ENCODE data around the gene LRRC8B.
A peak's percentile ranks its signal among the peaks of the same experiment; 100 is the strongest.

LRRC8B gene

DNA sequence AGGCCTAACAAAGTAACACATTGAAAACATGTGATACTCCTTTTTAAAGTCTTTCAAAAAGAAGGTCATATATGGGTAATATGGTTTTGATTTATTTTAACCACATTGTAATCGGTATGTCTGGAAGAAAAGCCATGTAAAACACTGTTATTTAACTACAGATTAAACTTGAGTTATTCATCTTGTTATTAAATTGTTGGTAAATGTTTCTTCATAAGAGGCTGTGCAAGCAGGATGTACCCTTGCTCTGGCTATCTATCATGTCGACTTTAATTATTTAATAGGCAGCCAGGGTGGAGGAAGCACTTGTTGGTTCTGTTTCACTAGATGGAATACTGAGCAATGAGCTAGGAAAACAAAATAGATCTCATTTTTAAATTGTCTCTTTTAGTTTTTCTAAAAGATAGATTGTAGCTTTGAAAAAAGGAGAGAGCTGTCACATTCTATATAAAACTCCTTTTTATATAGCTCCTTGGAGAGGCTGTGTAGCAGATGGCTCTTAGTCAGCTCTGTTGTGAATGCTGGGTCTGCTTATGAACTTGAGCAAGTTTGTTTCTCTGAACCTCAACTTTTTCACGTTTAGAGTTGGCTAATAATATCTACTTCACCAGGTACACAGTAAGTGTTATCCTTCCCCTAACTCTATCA, 39.5 kb downstream of the LRRC8B start:
- TF ChIP-seq, protein P1, sequence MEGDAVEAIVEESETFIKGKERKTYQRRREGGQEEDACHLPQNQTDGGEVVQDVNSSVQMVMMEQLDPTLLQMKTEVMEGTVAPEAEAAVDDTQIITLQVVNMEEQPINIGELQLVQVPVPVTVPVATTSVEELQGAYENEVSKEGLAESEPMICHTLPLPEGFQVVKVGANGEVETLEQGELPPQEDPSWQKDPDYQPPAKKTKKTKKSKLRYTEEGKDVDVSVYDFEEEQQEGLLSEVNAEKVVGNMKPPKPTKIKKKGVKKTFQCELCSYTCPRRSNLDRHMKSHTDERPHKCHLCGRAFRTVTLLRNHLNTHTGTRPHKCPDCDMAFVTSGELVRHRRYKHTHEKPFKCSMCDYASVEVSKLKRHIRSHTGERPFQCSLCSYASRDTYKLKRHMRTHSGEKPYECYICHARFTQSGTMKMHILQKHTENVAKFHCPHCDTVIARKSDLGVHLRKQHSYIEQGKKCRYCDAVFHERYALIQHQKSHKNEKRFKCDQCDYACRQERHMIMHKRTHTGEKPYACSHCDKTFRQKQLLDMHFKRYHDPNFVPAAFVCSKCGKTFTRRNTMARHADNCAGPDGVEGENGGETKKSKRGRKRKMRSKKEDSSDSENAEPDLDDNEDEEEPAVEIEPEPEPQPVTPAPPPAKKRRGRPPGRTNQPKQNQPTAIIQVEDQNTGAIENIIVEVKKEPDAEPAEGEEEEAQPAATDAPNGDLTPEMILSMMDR (conservative IDR thresholded peaks at IDR 0.05; ENCODE audit: low read length), result no peak

DNA sequence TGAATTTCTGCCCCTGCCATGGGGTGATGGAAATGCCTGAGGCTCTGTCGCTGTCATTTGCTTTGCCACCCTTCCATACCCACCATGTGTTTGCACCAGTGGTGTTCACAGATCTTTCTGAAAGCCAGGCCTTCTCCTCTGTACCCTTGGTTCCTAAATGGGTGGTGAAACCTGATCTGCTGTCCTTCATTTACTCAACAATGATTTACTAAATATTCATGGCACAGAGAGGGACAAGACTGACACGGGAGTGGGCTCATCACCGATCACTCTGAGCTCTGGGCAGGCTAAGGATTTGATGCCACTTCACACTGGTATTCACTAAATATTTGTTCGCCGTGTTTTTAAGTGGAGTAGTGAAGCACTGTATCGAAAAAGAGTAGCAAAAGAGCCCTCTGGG, 40.9 kb downstream of the LRRC8B start:
- TF ChIP-seq, protein P1 (conservative IDR thresholded peaks at IDR 0.05; ENCODE audit: low read length), result no peak
- no peak for DNase-seq (ENCODE audit: low read depth)
- H3K4me3 ChIP-seq (ENCODE audit: low read length), result no peak overlapping the region

More for the DNA sequence above, 39.5 kb downstream of the LRRC8B start:
- no peak overlapping the region for H3K4me3 ChIP-seq (ENCODE audit: low read length)
- peak; percentile 57 for DNase-seq (ENCODE audit: low read depth)

DNA sequence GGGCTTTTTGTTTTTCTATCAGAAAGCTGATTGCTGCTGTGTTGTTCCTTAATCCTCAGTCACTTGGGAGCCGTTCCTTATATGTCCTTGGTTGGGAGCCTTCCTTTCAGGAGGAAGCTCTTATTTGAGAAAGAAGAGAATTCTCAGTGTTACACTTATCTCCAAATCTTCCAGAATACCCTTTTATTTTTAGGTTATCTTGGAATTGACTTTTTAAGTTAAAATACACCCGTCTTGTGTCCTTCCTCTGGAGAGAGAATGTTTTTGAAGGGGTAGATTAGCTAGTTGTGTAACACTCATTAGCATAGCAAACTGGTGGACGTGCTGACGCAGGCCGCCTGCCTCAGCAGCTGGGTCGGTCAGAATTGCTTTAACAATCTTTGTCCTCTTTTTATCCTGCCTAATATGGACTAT, 42.1 kb downstream of the LRRC8B start:
- TF ChIP-seq, protein P1 (conservative IDR thresholded peaks at IDR 0.05; ENCODE audit: low read length), result no peak
- DNase-seq (ENCODE audit: low read depth), result no peak
- H3K4me3 ChIP-seq (ENCODE audit: low read length), result no peak overlapping the region

DNA sequence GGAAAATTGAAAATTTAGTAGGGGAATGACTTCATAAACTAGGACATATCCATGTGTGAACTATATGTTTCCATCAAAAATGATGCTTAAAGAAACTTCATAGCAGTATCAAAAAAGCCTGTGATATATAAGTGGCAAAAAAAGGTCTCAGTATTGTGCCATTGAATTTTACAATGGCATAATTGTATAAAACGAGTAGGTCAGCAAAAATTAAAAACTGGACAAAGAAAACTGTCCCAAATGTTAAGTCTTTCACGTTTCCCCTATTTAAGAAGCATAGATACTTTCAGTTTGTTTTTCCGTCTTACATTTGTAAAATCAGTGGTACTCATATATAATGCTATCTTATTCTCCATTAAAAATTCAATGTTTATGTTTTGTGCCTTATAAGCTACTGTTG, 43.2 kb downstream of the LRRC8B start:
- H3K4me3 ChIP-seq (ENCODE audit: low read length), result no peak overlapping the region
- TF ChIP-seq, protein P1 (conservative IDR thresholded peaks at IDR 0.05; ENCODE audit: low read length), result no peak
- no peak for DNase-seq (ENCODE audit: low read depth)

DNA sequence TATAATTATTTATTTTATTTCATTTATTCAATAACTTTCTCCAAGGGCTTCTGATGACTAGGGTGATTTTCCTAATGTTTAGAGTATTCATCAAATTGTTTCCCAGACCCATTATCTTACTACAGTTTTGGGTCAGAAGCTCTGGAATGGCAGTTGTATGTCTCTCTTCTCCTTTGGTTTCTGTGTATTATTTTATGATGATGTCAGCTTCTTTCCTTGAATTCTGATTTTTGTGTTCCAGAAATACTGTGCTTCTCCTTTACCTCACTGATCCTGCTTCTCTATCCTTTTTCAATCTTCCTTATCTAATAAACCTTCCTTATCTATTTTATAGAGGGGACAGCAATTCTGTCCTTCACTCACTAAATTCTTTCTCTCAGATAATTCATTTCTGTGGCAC, 48.8 kb downstream of the LRRC8B start:
- no peak overlapping the region for H3K4me3 ChIP-seq (ENCODE audit: low read length)
- TF ChIP-seq, protein P1 (conservative IDR thresholded peaks at IDR 0.05; ENCODE audit: low read length), result no peak
- no peak for DNase-seq (ENCODE audit: low read depth)

DNA sequence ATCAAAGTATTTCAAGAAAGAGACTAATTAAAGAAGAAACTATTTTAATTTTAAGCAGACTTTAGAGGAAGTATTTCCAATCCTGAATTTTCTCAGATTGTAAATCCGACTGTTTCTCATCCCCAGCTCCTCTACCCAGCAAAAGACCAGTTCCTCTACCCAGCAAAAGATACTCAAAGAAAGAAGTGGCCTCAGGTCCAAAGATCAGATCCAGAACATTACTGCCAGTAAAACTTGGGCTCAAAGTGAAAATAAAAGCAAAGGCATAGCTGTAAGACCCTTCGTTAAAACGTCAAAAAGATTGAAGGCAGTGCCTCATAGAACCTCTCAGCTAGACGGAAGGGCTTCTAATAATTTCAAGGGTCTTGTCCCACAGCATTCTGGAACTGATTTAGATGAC, 50.0 kb downstream of the LRRC8B start:
- no peak for DNase-seq (ENCODE audit: low read depth)
- TF ChIP-seq, protein P1 (conservative IDR thresholded peaks at IDR 0.05; ENCODE audit: low read length), result no peak

DNA sequence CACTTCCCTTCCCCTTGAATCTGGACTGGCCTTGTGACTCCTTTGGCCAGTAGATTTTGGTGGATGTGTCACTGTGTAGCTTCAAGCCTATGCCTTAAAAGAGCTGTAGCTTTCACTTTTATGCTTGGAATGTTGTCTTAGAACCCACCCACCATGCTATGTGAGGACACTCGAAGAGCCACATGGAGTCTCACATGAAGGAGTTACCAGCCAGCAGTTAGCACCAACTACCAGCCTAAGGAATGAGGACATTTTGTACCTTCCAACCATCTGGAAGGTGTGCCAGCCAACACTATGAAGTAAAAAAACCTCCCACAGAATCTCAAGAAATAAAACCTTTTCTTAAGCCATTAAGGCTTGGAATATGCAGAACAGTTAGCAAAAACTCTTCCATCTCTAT, 50.6 kb downstream of the LRRC8B start:
- no peak overlapping the region for H3K4me3 ChIP-seq (ENCODE audit: low read length)
- DNase-seq (ENCODE audit: low read depth), result no peak
- TF ChIP-seq, protein P1 (conservative IDR thresholded peaks at IDR 0.05; ENCODE audit: low read length), result no peak

More for the DNA sequence above, 50.0 kb downstream of the LRRC8B start:
- H3K4me3 ChIP-seq (ENCODE audit: low read length), result no peak overlapping the region

Data from AG10803 (cell line).